ENCODE measurements around the gene MDP1. TPM values are rescaled to one million over a fixed set of nuclear protein-coding genes. Genes with fewer than 3 reads are reported as not detected.

The MDP1 gene
- total and polyA plus RNA-seq, 8 donors = 9.8 to 19.4 (median 12.4) TPM

DNA sequence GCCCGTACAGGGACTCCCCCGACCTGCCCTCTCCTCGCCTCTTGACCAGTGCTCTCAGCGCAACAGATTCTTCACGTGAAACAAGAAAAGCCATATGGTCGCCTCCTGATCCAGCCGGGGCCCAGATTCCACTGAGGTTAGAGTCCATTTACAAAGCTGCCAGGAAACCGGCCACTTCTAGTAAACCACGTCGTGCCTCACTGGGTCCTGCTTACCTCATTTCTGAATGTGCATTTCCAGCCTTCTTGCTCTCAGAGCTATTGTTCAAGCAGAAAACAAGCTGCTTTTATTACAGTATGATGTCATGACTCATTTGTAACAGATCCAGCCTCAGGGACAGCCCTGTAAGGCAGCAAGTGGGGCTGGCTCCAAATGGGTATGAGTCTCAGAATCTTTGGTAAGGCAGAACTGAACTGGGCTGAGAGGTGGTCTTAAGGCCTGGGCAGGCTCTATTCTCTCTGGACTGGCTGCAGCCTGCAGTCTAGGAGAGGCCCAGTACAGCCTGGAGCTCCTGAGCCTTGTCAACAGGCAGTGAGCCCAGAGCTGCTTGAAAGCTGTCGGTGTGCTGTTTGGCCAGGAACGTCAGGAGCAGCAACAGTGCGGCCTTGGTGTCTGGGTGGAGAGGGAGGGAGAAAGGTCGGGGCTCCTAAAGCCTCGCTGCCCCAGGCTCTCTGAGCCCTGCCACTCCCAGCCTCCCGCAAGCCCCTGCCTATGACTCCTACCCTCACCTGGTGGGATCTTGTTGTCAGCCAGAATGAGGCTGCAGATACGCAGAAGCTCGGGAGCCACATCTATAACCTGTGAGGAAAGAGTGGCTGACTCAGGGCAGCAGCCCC, 35.7 kb downstream of the MDP1 start:
- Histone ChIP-seq H3K4me1 (no peaks in the 10 kb centered on the region), H3K4me3 (no peak overlapping the region), H3K27ac (no peak overlapping the region), H3K36me3 (peaks cover 0 to 100% of the 10 kb centered on the region in 2 donors), H3K27me3 (no peaks in the 10 kb centered on the region), H3K9me3 (no peaks in the 10 kb centered on the region)
- no peak for ATAC-seq
- peak in 1 of 4 donors; percentile 32 for DNase-seq
- TF ChIP-seq, protein P1, sequence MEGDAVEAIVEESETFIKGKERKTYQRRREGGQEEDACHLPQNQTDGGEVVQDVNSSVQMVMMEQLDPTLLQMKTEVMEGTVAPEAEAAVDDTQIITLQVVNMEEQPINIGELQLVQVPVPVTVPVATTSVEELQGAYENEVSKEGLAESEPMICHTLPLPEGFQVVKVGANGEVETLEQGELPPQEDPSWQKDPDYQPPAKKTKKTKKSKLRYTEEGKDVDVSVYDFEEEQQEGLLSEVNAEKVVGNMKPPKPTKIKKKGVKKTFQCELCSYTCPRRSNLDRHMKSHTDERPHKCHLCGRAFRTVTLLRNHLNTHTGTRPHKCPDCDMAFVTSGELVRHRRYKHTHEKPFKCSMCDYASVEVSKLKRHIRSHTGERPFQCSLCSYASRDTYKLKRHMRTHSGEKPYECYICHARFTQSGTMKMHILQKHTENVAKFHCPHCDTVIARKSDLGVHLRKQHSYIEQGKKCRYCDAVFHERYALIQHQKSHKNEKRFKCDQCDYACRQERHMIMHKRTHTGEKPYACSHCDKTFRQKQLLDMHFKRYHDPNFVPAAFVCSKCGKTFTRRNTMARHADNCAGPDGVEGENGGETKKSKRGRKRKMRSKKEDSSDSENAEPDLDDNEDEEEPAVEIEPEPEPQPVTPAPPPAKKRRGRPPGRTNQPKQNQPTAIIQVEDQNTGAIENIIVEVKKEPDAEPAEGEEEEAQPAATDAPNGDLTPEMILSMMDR (IDR thresholded peaks at IDR 0.05) = no peak
- intact Hi-C loops (cut with DNase I) = no loop called here

DNA sequence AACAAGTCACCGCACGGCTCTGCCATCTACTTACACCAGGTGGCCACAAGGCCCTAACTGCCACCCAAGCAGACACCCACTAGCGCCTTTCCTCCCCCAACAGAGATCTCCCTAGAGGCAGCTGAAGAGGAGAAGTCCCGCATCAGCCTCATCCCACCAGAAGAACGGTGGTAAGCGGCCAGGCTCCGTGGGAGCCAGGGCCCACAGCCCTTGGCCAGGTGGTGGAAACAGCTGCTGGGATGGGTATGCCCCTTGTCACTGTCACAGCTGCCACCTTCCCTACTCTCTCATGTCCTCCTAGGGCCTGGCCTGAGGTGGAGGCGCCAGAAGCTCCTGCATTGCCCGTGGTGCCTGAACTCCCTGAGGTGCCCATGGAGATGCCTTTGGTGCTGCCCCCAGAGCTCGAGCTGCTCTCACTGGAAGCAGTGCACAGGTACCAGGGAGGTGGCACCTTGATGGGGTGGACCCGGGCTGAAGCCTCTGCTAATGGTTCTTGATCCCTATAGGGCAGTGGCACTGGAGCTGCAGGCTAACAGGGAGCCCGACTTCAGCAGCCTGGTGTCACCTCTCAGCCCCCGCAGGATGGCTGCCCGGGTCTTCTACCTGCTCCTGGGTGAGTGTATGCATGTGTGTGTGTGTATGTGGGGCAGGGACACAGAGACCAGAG, 36.4 kb downstream of the MDP1 start:
- ATAC-seq (no peak), DNase-seq (peak in 1 of 4 donors; percentile 49)
- Histone ChIP-seq H3K36me3 (peaks cover 0 to 100% of the 10 kb centered on the region in 2 donors), H3K4me3 (no peak overlapping the region), H3K4me1 (no peaks in the 10 kb centered on the region), H3K9me3 (no peaks in the 10 kb centered on the region), H3K27ac (no peak overlapping the region), H3K27me3 (no peaks in the 10 kb centered on the region)
- TF ChIP-seq, protein P1 (IDR thresholded peaks at IDR 0.05) = no peak
- intact Hi-C loops (cut with DNase I) = no loop called here

DNA sequence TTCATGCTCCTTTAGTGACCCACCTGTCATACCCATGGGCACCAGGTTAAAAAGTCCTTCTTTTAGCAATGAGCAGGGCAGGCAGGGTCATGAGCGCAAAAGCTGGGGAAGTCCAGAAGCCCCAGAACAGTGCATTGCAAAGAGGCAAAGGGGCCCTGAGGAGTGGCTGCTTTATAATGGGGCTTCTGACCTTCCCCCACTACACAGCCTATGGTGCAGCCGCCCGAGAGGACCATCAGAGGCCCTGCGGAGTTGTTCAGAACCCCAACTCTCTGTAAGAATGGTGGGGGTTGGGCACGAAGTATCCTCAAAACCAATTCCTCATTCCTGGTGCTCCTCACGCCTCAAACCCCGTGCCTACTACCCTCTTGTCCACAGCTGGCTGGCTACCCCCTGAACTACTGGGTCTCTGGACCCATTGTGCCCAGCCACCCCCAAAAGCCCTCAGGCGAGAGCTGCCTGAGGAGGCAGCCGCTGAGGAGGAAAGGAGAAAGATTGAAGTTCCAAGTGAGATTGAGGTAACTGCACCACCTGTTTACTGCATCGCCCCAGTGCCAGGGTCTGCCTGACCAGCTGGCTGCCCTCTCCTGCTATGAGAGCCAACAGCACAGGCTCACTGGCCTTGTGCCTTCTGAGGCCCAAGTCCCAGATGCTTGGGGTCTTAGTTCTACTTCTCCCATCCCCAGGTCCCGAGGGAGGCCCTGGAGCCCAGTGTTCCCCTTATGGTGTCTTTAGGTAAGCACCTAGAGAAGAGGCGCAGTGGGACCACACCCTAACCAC, 37.3 kb downstream of the MDP1 start:
- H3K9me3 ChIP-seq = no peaks in the 10 kb centered on the region
- peak in 1 of 4 donors; percentile 18 for DNase-seq
- no peak overlapping the region for H3K4me3 ChIP-seq
- H3K27ac ChIP-seq = no peak overlapping the region
- H3K27me3 ChIP-seq = no peaks in the 10 kb centered on the region
- intact Hi-C loops (cut with DNase I) = no loop called here
- H3K36me3 ChIP-seq = peaks cover 0 to 100% of the 10 kb centered on the region in 2 donors
- H3K4me1 ChIP-seq = no peaks in the 10 kb centered on the region
- no peak for ATAC-seq
- TF ChIP-seq, protein P1 (IDR thresholded peaks at IDR 0.05) = no peak

DNA sequence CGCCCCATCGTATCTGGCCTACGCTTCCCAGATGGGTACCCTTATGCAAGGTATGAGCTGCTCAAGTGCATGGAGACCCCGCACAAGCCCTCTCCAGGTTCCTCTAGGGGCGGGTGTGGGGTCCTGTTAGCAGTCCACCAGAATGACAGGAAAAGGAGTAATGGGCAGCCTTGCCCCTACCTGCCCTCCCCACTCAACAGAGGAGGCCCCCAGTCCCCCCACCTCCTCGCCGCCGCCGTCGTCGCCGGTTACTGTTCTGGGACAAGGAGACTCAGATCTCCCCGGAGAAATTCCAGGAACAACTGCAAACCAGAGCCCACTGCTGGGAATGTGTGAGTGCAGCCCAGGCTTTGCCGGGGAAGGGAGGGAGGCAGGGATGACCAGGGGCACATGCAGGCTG, 38.0 kb downstream of the MDP1 start:
- Histone ChIP-seq H3K4me3 (no peak overlapping the region), H3K36me3 (peaks cover 0 to 100% of the 10 kb centered on the region in 2 donors), H3K4me1 (no peaks in the 10 kb centered on the region), H3K9me3 (no peaks in the 10 kb centered on the region), H3K27me3 (no peaks in the 10 kb centered on the region), H3K27ac (no peak overlapping the region)
- DNase-seq (no peak), ATAC-seq (no peak)
- TF ChIP-seq, protein P1 (IDR thresholded peaks at IDR 0.05) = no peak
- intact Hi-C loops (cut with DNase I) = no loop called here
